IMR-90 (cell line): Measurements from ENCODE around the gene RNF223. TPM values are rescaled to one million over a fixed set of nuclear protein-coding genes. Genes with fewer than 3 reads are reported as not detected.

Experiments
- ATAC-seq: fragments of 200-7000 bp; cut with Tn5 transposase; 2 replicates; pipeline ENCODE4 v1.9.1; 2020; ENCODE audit warnings: low read depth, mild to moderate bottlenecking, moderate library complexity
- BruUV-seq: library from RNA; stranded (reverse); fragments of 400-500 nt; replicated peaks from 2 replicates; lab custom pipeline; 2021; lab: Mats Ljungman, UMichigan
- CTCF ChIA-PET: fragments of 300-600 bp; formaldehyde crosslinking; extraction: SDS; loops from one replicate; lab custom pipeline; 2021; ENCODE audit warnings: antibody characterized with exemption; lab: Yijun Ruan, JAX
- POLR2A ChIA-PET: fragments of 300-600 bp; sonication (Branson Sonifier 250); formaldehyde crosslinking; loops from one replicate; lab custom pipeline; 2022; ENCODE audit warnings: antibody characterized with exemption; ENCODE audit not compliant: unreplicated experiment; lab: Charles Lee
- DNase-seq: peaks from one replicate; pipeline ENCODE4 v3.0.0; 2013
- H2AFZ ChIP-seq: replicated peaks from 2 replicates; pipeline ENCODE3; 2013; ENCODE audit warnings: low read length, mild to moderate bottlenecking; ENCODE audit not compliant: poor library complexity
- H2AK5ac ChIP-seq: 2 replicates; pipeline ENCODE4 v1.6.1; 2013; ENCODE audit warnings: low read depth, low read length, inconsistent platforms
- H2AK9ac ChIP-seq: replicated peaks from 2 replicates; pipeline ENCODE3; 2013; ENCODE audit warnings: mild to moderate bottlenecking, low read depth, low read length, moderate library complexity; ENCODE audit not compliant: poor library complexity
- H2BK120ac ChIP-seq: 2 replicates; pipeline ENCODE4 v1.6.1; 2013; ENCODE audit warnings: low read depth, low read length, inconsistent platforms
- H2BK15ac ChIP-seq: 3 replicates; pipeline ENCODE4 v1.6.1; 2013; ENCODE audit warnings: low read depth, low read length, inconsistent platforms
- H2BK20ac ChIP-seq: 2 replicates; pipeline ENCODE4 v1.6.1; 2013; ENCODE audit warnings: low read depth, mild to moderate bottlenecking, inconsistent platforms, low read length, moderate library complexity
- H2BK5ac ChIP-seq: 2 replicates; pipeline ENCODE4 v1.6.1; 2013; ENCODE audit warnings: mild to moderate bottlenecking, low read depth, low read length, inconsistent platforms; ENCODE audit not compliant: poor library complexity, severe bottlenecking
- H3K14ac ChIP-seq: replicated peaks from 2 replicates; pipeline ENCODE4 v1.6.1; 2013; ENCODE audit warnings: low read depth, low read length, inconsistent platforms
- H3K18ac ChIP-seq: 2 replicates; pipeline ENCODE4 v1.6.1; 2013; ENCODE audit warnings: low read depth, low read length, control low read depth
- H3K23ac ChIP-seq: 2 replicates; pipeline ENCODE4 v1.6.1; 2013; ENCODE audit warnings: low read depth, low read length, inconsistent platforms
- H3K27ac ChIP-seq: 2 replicates; pipeline ENCODE4 v1.5.1; 2013; ENCODE audit warnings: mild to moderate bottlenecking, control low read depth, low read length; ENCODE audit not compliant: insufficient read depth
- H3K27me3 ChIP-seq: 2 replicates; pipeline ENCODE4 v1.6.1; 2013; ENCODE audit warnings: low read length; ENCODE audit not compliant: control insufficient read depth, insufficient read depth
- H3K36me3 ChIP-seq: 2 replicates; pipeline ENCODE4 v1.6.1; 2013; ENCODE audit warnings: low read length, mixed read lengths; ENCODE audit not compliant: control insufficient read depth, insufficient read depth
- H3K4ac ChIP-seq: 2 replicates; pipeline ENCODE4 v1.6.1; 2013; ENCODE audit warnings: low read depth, low read length, inconsistent platforms
- H3K4me1 ChIP-seq: 2 replicates; pipeline ENCODE4 v1.6.1; 2013; ENCODE audit warnings: low read length, mixed read lengths; ENCODE audit not compliant: control insufficient read depth, insufficient read depth
- H3K4me2 ChIP-seq: 2 replicates; pipeline ENCODE4 v1.6.1; 2013; ENCODE audit warnings: low read depth, mild to moderate bottlenecking, control low read depth, low read length, moderate library complexity
- H3K4me3 ChIP-seq: 2 replicates; pipeline ENCODE4 v1.5.1; 2013; ENCODE audit warnings: low read depth, mild to moderate bottlenecking, control low read depth, low read length, moderate library complexity; ENCODE audit not compliant: insufficient read depth
- H3K56ac ChIP-seq: 2 replicates; pipeline ENCODE4 v1.6.1; 2013; ENCODE audit warnings: low read length, inconsistent platforms; ENCODE audit not compliant: insufficient read depth; ENCODE audit errors: extremely low read depth
- H3K79me1 ChIP-seq, 2 experiments: 2 replicates each; pipeline ENCODE4 v1.6.1; 2013; ENCODE audit warnings: low read length in 2 of 2, inconsistent platforms in 1 of 2, low read depth in 1 of 2
- H3K9ac ChIP-seq: 2 replicates; pipeline ENCODE4 v1.6.1; 2013; ENCODE audit warnings: low read depth, low read length, control low read depth
- H3K9me1 ChIP-seq: 2 replicates; pipeline ENCODE4 v1.6.1; 2013; ENCODE audit warnings: low read length, inconsistent platforms; ENCODE audit not compliant: insufficient read depth
- H3K9me3 ChIP-seq: 2 replicates; pipeline ENCODE4 v1.6.1; 2013; ENCODE audit warnings: low read length; ENCODE audit not compliant: control insufficient read depth, insufficient read depth
- H4K20me1 ChIP-seq: 2 replicates; pipeline ENCODE4 v1.6.1; 2013; ENCODE audit warnings: low read length, inconsistent platforms; ENCODE audit not compliant: insufficient read depth
- H4K5ac ChIP-seq: 2 replicates; pipeline ENCODE4 v1.6.1; 2013; ENCODE audit warnings: mild to moderate bottlenecking, low read depth, low read length, control low read depth
- H4K8ac ChIP-seq, 2 experiments: 2 replicates each; pipeline ENCODE4 v1.6.1; 2013; ENCODE audit warnings: low read depth in 2 of 2, low read length in 2 of 2, control low read depth in 1 of 2, inconsistent platforms in 1 of 2
- H4K91ac ChIP-seq: 2 replicates; pipeline ENCODE4 v1.6.1; 2013; ENCODE audit warnings: low read depth, low read length, inconsistent platforms; ENCODE audit not compliant: insufficient read depth
- BHLHE40 ChIP-seq: fragments of 150-350 bp; IDR thresholded peaks from 2 replicates; pipeline ENCODE4 v1.6.1; 2016; ENCODE audit warnings: mild to moderate bottlenecking, low read depth, low read length
- CEBPB ChIP-seq: IDR thresholded peaks from 2 replicates; pipeline ENCODE4 v1.6.1; 2012; ENCODE audit warnings: low read depth, low read length, improper control_type of control experiment
- CHD1 ChIP-seq: IDR thresholded peaks from 2 replicates; pipeline ENCODE4 v1.6.1; 2012; ENCODE audit warnings: low read depth, low read length, improper control_type of control experiment
- ELK1 ChIP-seq: fragments of 150-350 bp; IDR thresholded peaks from 2 replicates; pipeline ENCODE4 v1.6.1; 2016; ENCODE audit warnings: low read depth, mild to moderate bottlenecking, low read length, moderate library complexity, borderline replicate concordance
- MAFK ChIP-seq: IDR thresholded peaks from 2 replicates; pipeline ENCODE4 v1.6.1; 2012; ENCODE audit warnings: low read depth, low read length, improper control_type of control experiment
- MAZ ChIP-seq: IDR thresholded peaks from 2 replicates; pipeline ENCODE4 v1.6.1; 2012; ENCODE audit warnings: low read depth, mild to moderate bottlenecking, low read length, improper control_type of control experiment, moderate library complexity, borderline replicate concordance
- MXI1 ChIP-seq: IDR thresholded peaks from 2 replicates; pipeline ENCODE4 v1.6.1; 2012; ENCODE audit warnings: low read depth, mild to moderate bottlenecking, low read length, moderate library complexity, borderline replicate concordance
- POLR2A ChIP-seq: IDR thresholded peaks from 2 replicates; pipeline ENCODE4 v1.6.1; 2012; ENCODE audit warnings: mild to moderate bottlenecking, low read depth, low read length
- RFX5 ChIP-seq: IDR thresholded peaks from 2 replicates; pipeline ENCODE4 v1.8.0; 2012; ENCODE audit warnings: low read depth, mild to moderate bottlenecking, low read length, moderate library complexity
- SMC3 ChIP-seq: fragments of 150-350 bp; IDR thresholded peaks from 2 replicates; pipeline ENCODE4 v1.6.1; 2016; ENCODE audit warnings: low read depth, mild to moderate bottlenecking, antibody characterized with exemption, low read length, moderate library complexity
- WGBS, 2 experiments: methylation state at CpG; one replicate each; pipeline versions ENCODE4 v1.1.5 to v1.1.7; 2013; ENCODE audit warnings: missing lambda C conversion rate in 2 of 2; ENCODE audit not compliant: insufficient read length in 1 of 2; ENCODE audit errors: extremely low coverage in 2 of 2; 5-methylcytosine and 5-hydroxymethylcytosine counted together
- dilution Hi-C: fragments of 300-500 bp; cut with HindIII; formaldehyde crosslinking; loops from one replicate; pipeline ENCODE4 v1.14.3; 2018; ENCODE audit warnings: low sequenced_read_pairs; ENCODE audit not compliant: unreplicated experiment
- in situ Hi-C: fragments of 300-500 bp; cut with MboI; formaldehyde crosslinking; loops from 3 replicates; pipeline ENCODE4 v1.14.3; 2019; ENCODE audit warnings: low sequenced_read_pairs, inconsistent platforms, mixed read lengths
- intact Hi-C: fragments of 100-400 bp; cut with micrococcal nuclease; formaldehyde crosslinking; loops from 2 replicates; pipeline ENCODE4 v1.10.0; 2022
- polyA plus RNA-seq, 3 experiments: library from polyadenylated mRNA; depleted of rRNA; stranded (reverse); fragments of >200 nt; gene quantifications; 2 replicates each; pipeline ENCODE4 v1.2.3, GENCODE V29; 2012; ENCODE audit warnings: low replicate concordance in 1 of 3
- total RNA-seq: library from RNA; depleted of rRNA; stranded (reverse); fragments of >200 nt; gene quantifications from 2 replicates; pipeline ENCODE4 v1.2.3, GENCODE V29; 2012
- TF ChIP-seq, protein P1 (sequence below): fragments of 150-350 bp; IDR thresholded peaks from 2 replicates; pipeline ENCODE4 v1.6.1; 2017; ENCODE audit warnings: mild to moderate bottlenecking, antibody characterized with exemption, low read length, low read depth

The RNF223 gene
- total and polyA plus RNA-seq, 2 of the 4 experiments (the other 2 are of a cell fraction): not detected

DNA sequence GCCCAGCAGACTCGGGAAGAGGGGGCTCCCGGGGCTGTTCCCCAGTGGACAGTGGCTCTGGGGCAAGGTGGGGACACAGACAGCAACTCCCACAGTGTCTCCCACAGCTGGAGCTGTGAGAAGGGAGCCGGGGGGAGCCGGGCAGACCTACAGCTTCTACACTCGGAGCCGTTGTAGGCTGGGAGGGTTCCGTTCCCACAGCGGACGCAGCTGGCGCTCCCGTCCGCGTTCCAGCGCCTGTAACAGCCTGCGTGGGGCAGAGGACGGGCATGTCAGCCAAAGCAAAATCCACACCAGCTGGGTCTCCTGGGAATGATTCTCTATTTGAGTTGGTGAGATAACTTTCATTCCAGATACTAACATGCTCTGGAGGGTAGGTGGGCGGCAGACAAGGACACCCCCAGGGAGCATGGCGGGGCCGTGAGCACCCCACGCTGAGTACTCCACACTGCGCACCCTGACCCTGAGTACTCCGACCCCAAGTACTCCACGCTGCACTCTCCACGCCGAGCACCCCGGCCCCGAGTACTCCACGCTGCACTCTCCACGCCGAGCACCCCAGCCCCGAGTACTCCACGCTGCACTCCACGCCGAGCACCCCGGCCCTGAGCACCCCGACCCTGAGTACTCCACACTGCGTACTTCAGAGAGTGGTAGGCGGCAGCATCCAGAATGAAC is 13.4 kb upstream of the RNF223 start:
- H4K91ac ChIP-seq: no peak overlapping the region
- H3K23ac ChIP-seq: no peak overlapping the region
- no peak overlapping the region for H2BK120ac ChIP-seq
- 98% methylated on average over 7 of the region's 38 CpGs; no CpG with 5 or more reads in 1 of the 2 experiments for WGBS, 2 experiments
- no peak overlapping the region for H3K18ac ChIP-seq
- no peak overlapping the region for H2AK9ac ChIP-seq
- H4K8ac ChIP-seq: no peak overlapping the region
- no peaks in the 10 kb centered on the region for H3K79me1 ChIP-seq
- ATAC-seq (no peak), DNase-seq (no peak)
- no peak overlapping the region for H3K27ac ChIP-seq
- BruUV-seq: no TSS peak
- peaks cover 4% of the 10 kb centered on the region for H3K36me3 ChIP-seq
- H3K9me1 ChIP-seq: no peaks in the 10 kb centered on the region
- ChIA-PET POLR2A (no interaction called here), CTCF (no interaction called here)
- no peak overlapping the region for H3K14ac ChIP-seq
- H3K9me3 ChIP-seq: no peaks in the 10 kb centered on the region
- H2AK5ac ChIP-seq: no peak overlapping the region
- no peak overlapping the region for H3K4ac ChIP-seq
- intact Hi-C loops: no loop called here
- no peak overlapping the region for H2BK5ac ChIP-seq
- H3K27me3 ChIP-seq: no peaks in the 10 kb centered on the region
- no peak overlapping the region for H4K5ac ChIP-seq
- no peak overlapping the region for H2BK15ac ChIP-seq
- no peaks in the 10 kb centered on the region; the same call in 1 of the 2 replicates for H4K20me1 ChIP-seq
- no peak overlapping the region for H3K56ac ChIP-seq
- H2AFZ ChIP-seq: no peak overlapping the region
- no peaks in the 10 kb centered on the region for H3K4me1 ChIP-seq
- in situ Hi-C loops: no loop called here
- TF ChIP-seq BHLHE40: no peak
- no peak for TF ChIP-seq ELK1
- no peak for TF ChIP-seq MXI1
- no peak for TF ChIP-seq POLR2A
- no peak for TF ChIP-seq MAZ
- no peak for TF ChIP-seq CEBPB
- TF ChIP-seq CHD1: no peak
- TF ChIP-seq SMC3: no peak
- no peak for TF ChIP-seq RFX5
- TF ChIP-seq, protein P1, sequence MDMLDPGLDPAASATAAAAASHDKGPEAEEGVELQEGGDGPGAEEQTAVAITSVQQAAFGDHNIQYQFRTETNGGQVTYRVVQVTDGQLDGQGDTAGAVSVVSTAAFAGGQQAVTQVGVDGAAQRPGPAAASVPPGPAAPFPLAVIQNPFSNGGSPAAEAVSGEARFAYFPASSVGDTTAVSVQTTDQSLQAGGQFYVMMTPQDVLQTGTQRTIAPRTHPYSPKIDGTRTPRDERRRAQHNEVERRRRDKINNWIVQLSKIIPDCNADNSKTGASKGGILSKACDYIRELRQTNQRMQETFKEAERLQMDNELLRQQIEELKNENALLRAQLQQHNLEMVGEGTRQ: no peak
- no peak for TF ChIP-seq MAFK
- no peak overlapping the region for H3K9ac ChIP-seq
- no peak overlapping the region for H2BK20ac ChIP-seq
- no peak overlapping the region for H3K4me2 ChIP-seq
- no peak overlapping the region for H3K4me3 ChIP-seq
- dilution Hi-C loops: no loop called here
